Measurements from ENCODE around the gene SLC25A13.

DNA sequence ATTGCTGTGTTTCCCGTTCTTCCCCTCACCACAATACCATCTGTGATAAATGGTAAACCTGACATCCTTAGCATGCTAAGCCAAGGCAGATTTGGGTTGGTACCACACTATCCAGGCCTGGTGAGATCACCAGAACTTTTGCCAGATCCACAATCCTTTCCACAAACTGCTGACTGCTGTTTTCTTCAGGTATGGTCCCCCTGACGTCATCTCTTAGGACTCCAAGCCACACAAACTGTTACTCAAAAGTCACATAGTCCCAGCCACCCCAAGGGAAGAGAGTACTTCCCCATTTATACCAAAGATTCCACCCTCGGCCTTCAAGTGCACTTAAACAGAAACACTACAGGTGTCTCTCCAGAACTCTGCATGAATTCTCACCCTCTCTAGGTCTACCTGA, 34.8 kb downstream of the SLC25A13 start:
- TF ChIP-seq POLR2A (IDR thresholded peaks at IDR 0.05; ENCODE audit: low read depth, low read length) (no peak), TAF1 (IDR thresholded peaks at IDR 0.05; ENCODE audit: low read depth, low read length) (no peak), POLR2AphosphoS5 (IDR thresholded peaks at IDR 0.05; ENCODE audit: low read depth, low read length) (no peak), POU2F2 (IDR thresholded peaks at IDR 0.05; ENCODE audit: low read depth, low read length) (no peak), SPI1 (IDR thresholded peaks at IDR 0.05; ENCODE audit: low read depth, low read length) (no peak), PAX5 (IDR thresholded peaks at IDR 0.05; ENCODE audit: insufficient read depth, low read length, severe bottlenecking) (no peak)

All from GM12891 (cell line).